ENCODE measurements around the gene SCG5. TPM values are rescaled to one million over a fixed set of nuclear protein-coding genes. Genes with fewer than 3 reads are reported as not detected.

SCG5 gene
- polyA plus RNA-seq, 3 donors: 19.0 to 31.4 (median 26.6) TPM

GRCh38 chr15:32738666-32739065, 97.2 kb downstream of the SCG5 start:
- DNase-seq (ENCODE audit: extremely low read depth in 1 of 11, low read depth in 9 of 11, low spot score in 4 of 11): no peak

GRCh38 chr15:32739522-32740063, 98.1 kb downstream of the SCG5 start:
- DNase-seq (ENCODE audit: extremely low read depth in 1 of 11, low read depth in 9 of 11, low spot score in 4 of 11): no peak

- no peak for DNase-seq (ENCODE audit: extremely low read depth in 1 of 11, low read depth in 9 of 11, low spot score in 4 of 11)
Measured at GRCh38 chr15:32743411-32744140, 102.1 kb downstream of the SCG5 start.

GRCh38 chr15:32746116-32746857, 104.8 kb downstream of the SCG5 start:
- no peak for DNase-seq (ENCODE audit: extremely low read depth in 1 of 11, low read depth in 9 of 11, low spot score in 4 of 11)

Other genes starting within 250 kb of the SCG5 start
- 1 to 10 TPM; 2.4 to 4.4 (median 2.9) TPM for gene GOLGA8K, start 238.4 kb upstream of the SCG5 start, polyA plus RNA-seq (ENCODE audit: insufficient read length in 3 of 3)
- 1 to 10 TPM in 1 of 3 donors, under 1 TPM in 2; 0.42 to 1.5 (median 0.73) TPM for gene GOLGA8O, start 186.1 kb upstream of the SCG5 start, polyA plus RNA-seq (ENCODE audit: insufficient read length in 3 of 3)
- gene GOLGA8N, start 48.3 kb upstream of the SCG5 start, polyA plus RNA-seq (ENCODE audit: insufficient read length in 3 of 3): 10 to 100 TPM; 14.8 to 42.2 (median 19.7) TPM
- gene ARHGAP11A, start 26.2 kb upstream of the SCG5 start, polyA plus RNA-seq (ENCODE audit: insufficient read length in 3 of 3): 10 to 100 TPM; 26.0 to 38.9 (median 38.1) TPM
- under 1 TPM; 0.12 to 0.52 (median 0.20) TPM for gene GREM1, start 76.3 kb downstream of the SCG5 start, polyA plus RNA-seq (ENCODE audit: insufficient read length in 3 of 3)